Occipital lobe (tissue), 2 donors: ENCODE data around the gene CDH2. TPM values are rescaled to one million over a fixed set of nuclear protein-coding genes. Genes with fewer than 3 reads are reported as not detected.

Experiments used
- DNase-seq: peaks from one replicate; lab custom pipeline; 2025; lab: John Stamatoyannopoulos, UW
- total RNA-seq: library from RNA; depleted of rRNA; stranded (reverse); fragments of >200 nt; gene quantifications from one replicate; pipeline ENCODE4 v1.2.3, GENCODE V29; 2014

Gene CDH2
- total RNA-seq, 1 donor from 2014 or later: 200 TPM

DNA sequence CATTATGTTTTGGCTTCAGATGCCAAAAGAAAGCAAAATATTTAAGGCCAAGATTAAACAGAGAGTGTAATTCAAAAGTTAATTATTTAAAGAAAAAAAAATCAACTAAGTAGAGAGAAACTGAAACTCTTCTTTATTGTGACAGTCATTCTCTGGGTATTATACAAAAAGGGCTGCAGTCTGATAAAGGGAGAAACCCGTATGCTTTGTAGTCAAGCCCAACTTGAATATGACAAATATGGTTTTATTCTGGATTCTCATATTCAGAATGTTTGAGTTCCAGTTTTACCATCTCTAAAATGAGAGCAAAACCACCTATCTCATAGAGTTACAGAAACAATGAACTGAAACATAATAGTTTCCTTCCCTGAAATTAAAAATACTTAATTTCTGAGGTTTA, 8.2 kb downstream of the CDH2 start:
- DNase-seq: no peak

DNA sequence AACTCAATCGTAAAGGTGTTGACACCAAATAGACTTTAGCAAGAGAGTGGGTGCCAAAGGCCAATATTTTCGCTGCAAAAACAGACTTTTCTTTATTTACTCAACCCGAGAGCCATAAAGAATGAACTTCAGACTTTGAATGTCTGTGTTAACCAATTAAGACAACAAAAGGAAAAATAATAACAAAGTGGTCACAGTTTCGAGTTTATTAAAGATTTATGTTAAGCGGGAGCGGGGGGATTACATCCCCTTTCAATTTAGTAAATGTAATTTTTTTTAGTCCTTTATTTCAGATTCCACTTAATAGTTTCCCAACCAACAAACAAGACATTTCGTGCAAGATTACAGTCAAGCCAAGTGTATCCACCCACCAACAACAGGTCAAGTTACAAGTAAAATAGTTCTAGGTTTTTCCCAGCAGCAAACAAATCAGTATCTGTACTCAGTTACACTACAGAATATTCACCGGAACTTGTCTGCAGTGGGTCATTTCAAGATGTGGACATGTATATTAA, 9.0 kb downstream of the CDH2 start:
- no peak for DNase-seq

- no peak for DNase-seq
Observed at GRCh38 chr18:28164771-28165483, 12.0 kb downstream of the CDH2 start.

DNA sequence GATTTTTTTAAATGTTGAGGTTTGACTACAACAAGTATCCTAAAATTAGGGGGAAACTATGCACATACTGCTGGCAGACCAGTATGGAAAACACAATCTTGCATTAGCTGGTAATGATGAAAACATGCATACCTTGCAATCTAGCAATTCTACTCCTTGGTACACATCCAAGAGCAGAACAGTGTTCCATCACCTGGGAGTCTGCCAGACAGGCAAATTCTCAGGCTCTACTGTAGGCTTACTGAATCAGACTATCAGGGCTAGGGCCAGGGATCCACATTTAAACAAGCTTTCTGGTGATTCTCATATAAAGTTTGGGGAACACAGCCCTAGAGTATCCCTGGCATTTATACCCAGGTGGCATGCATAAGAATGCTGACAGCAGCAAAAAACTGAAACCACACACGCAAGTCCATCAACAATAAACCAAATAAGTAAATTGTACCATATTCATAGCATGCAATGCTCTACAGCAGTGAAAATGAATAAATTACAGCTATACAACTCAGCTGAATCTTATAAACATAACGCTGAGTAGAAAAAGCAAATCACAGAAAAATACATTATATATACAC, 13.6 kb downstream of the CDH2 start:
- DNase-seq: no peak

- DNase-seq: no peak
Observed at GRCh38 chr18:28161608-28162599, 15.0 kb downstream of the CDH2 start.

DNA sequence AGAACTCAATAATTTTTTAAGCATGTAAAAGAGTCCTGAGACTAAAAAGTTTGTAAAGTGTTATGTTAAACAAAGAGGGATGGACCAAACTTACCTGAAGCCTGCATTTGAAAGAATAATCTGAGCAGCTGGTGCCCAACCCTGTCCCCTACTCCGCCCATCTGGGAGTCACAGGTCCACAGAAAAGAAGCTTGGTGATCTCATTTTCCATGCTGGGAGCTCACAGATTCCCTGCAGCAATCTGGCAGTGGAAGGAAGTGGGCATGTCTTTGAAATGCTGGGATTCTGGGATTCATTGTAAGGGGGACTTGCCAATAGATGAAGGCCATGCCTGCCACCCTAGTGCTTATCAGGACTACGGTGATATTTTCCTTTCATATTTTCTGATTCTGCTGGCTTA, 17.9 kb downstream of the CDH2 start:
- DNase-seq: no peak

DNA sequence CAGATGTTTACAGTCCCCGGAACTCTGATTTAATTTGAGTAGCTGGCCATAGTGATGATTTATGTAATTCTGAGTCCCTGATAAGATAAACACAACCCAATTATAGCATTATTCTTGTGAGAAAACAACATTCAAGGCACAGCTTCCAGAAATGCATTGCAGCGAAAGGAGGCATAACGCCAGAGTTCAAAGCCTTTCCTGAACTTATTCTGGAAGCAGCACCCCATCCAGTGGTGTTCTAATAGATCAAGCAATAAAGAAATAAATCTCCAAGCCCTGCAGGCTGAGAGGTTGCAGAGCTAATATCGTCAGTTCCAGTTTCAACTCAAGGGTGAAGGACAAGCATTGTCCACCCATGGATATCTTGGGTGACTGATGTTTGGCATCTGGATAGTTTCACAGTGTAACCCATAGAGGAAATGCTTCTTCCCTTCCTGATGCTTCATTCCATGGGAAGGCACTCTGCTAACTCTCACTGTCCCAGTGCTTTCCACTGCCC, 18.8 kb downstream of the CDH2 start:
- no peak for DNase-seq

- DNase-seq: no peak
Observed at GRCh38 chr18:28153485-28154065, 23.4 kb downstream of the CDH2 start.

GRCh38 chr18:28152754-28153153, 24.2 kb downstream of the CDH2 start:
- no peak for DNase-seq

GRCh38 chr18:28152354-28152753, 24.6 kb downstream of the CDH2 start:
- DNase-seq: no peak

DNA sequence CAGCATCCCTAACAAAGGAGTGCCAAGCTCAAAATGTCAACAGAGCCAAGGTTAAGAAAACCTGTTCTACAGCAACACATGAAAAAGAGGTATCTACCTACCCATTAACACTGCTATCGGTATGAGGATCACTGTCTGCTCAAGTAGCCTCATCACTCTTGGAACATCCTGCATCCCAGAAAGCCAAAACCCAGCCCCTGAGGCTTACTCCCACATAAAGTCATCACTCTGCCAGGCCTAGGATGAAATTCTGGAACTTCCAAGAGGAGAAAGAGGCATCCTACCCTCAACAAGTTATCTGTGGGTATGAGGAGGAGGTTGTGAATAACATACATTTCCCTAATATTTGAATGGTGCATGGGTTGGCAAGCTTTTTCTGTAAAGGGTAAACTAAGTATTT, 25.5 kb downstream of the CDH2 start:
- no peak for DNase-seq

GRCh38 chr18:28150925-28151324, 26.0 kb downstream of the CDH2 start:
- no peak for DNase-seq

DNA sequence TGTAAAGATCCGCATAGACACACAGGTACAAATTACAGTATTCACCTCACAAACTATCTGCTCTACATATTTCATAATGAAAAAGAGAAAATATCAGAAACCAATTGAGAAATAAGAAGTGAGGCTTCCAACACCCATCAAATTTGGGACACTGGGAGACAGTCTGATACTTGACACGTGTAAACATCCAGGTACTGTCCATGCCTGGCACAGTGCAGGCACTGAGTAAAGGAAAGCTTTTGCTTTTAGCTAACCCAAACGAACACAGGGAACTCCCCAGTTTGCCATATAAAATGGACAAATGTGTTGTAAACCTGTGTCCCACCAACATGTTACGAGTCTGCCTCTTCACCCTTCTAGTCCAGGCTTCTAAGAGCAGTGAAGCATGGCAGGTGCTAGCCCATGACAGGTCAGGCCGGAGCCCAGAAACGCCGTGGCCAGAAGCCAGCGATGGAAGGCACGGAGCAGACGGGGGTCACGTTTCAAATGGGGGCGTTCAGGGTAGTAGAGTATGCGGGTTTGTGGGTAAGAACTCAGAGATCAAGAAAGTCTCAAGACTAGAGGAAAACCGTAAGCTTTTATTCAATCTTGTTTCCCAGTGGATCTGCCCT, 27.0 kb downstream of the CDH2 start:
- DNase-seq: no peak

DNA sequence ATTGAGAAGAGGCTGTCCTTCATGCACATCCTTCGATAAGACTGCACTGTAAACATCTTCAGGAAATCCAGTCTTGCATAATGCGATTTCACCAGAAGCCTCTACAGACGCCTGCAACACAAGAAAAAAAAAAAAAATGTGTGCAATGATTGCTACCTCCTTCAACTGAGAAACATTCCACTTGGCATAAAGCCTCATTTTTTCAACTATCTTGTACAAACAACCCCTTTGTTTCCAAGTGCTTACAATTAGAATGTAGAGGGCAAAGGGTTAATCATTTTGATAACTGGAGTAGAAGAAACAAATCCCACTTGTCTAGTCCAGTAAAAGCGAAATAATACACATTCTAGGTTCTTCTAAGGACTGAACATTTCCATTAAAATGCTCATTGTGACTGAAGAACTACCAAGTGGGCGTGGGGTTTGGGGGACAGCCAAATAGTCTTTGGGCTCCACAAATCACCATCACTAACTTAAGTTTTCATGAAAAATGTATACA, 29.2 kb downstream of the CDH2 start:
- DNase-seq: no peak

GRCh38 chr18:28143725-28144124, 33.2 kb downstream of the CDH2 start:
- no peak for DNase-seq

- no peak for DNase-seq
Observed at GRCh38 chr18:28138816-28139215, 38.1 kb downstream of the CDH2 start.

GRCh38 chr18:28136071-28136470, 40.9 kb downstream of the CDH2 start:
- no peak for DNase-seq

GRCh38 chr18:28134774-28135173, 42.2 kb downstream of the CDH2 start:
- no peak for DNase-seq

DNA sequence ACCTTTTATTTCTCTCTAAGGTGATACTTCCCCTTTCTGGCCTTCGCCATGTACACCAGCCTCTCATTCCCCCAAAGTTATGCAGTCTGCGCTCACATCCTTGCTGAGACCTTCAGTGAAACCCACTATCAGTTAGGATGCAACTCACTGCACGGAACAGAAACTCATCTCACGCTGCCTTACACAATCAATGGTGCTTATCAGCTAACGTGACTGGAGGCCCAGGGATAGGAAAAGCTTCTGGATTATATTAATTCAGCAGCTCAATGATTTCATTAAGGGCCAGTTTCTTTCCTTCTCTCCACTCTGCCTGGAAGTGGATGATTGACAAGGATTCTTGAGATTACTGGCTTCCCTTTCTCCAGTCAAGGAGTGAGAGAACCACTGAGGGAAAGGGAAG, 44.8 kb downstream of the CDH2 start:
- DNase-seq: no peak

GRCh38 chr18:28128659-28128980, 48.3 kb downstream of the CDH2 start:
- DNase-seq: no peak
